H9 (cell line): ENCODE measurements around the gene CD58. TPM values are rescaled to one million over a fixed set of nuclear protein-coding genes. Genes with fewer than 3 reads are reported as not detected.

Source experiments
- DNase-seq: peaks from one replicate; pipeline ENCODE4 v3.0.0-alpha.2; 2017
- H2AFZ ChIP-seq: one replicate; pipeline ENCODE4 v1.6.1; 2013; ENCODE audit warnings: mild to moderate bottlenecking, low read length, control low read depth, moderate library complexity
- H2AK5ac ChIP-seq: 2 replicates; pipeline ENCODE4 v1.6.1; 2013; ENCODE audit warnings: low read length, control low read depth, mixed read lengths; ENCODE audit not compliant: insufficient read length
- H2BK120ac ChIP-seq: one replicate; pipeline ENCODE4 v1.6.1; 2013; ENCODE audit warnings: low read depth, mild to moderate bottlenecking, low read length, control low read depth, inconsistent platforms; ENCODE audit not compliant: poor library complexity, severe bottlenecking
- H2BK12ac ChIP-seq: 2 replicates; pipeline ENCODE4 v1.6.1; 2013; ENCODE audit warnings: low read length, control low read depth, mixed read lengths, low read depth; ENCODE audit not compliant: insufficient read length
- H2BK15ac ChIP-seq: 2 replicates; pipeline ENCODE4 v1.6.1; 2013; ENCODE audit warnings: low read depth, low read length, control low read depth
- H2BK20ac ChIP-seq: one replicate; pipeline ENCODE4 v1.6.1; 2013; ENCODE audit warnings: low read depth, mild to moderate bottlenecking, low read length, control low read depth, inconsistent platforms; ENCODE audit not compliant: poor library complexity, severe bottlenecking
- H2BK5ac ChIP-seq: 2 replicates; pipeline ENCODE4 v1.6.1; 2013; ENCODE audit warnings: low read length, control low read depth, mixed read lengths; ENCODE audit not compliant: insufficient read length
- H3K14ac ChIP-seq: 2 replicates; pipeline ENCODE4 v1.6.1; 2013; ENCODE audit warnings: low read length, control low read depth; ENCODE audit not compliant: insufficient read depth
- H3K18ac ChIP-seq: 2 replicates; pipeline ENCODE4 v1.6.1; 2013; ENCODE audit warnings: low read depth, mild to moderate bottlenecking, mixed read lengths, low read length, control low read depth; ENCODE audit not compliant: insufficient read length
- H3K23ac ChIP-seq: 2 replicates; pipeline ENCODE4 v1.6.1; 2013; ENCODE audit warnings: low read length, control low read depth, mixed read lengths, low read depth; ENCODE audit not compliant: insufficient read length
- H3K23me2 ChIP-seq: 2 replicates; pipeline ENCODE4 v1.6.1; 2013; ENCODE audit warnings: low read depth, mild to moderate bottlenecking, mixed read lengths, low read length, control low read depth; ENCODE audit not compliant: insufficient read length, poor library complexity, severe bottlenecking
- H3K27ac ChIP-seq: 2 replicates; pipeline ENCODE4 v1.5.1; 2013; ENCODE audit warnings: low read length, control low read depth, mixed read lengths, low read depth; ENCODE audit not compliant: insufficient read length
- H3K27me3 ChIP-seq: 2 replicates; pipeline ENCODE4 v1.6.1; 2013; ENCODE audit warnings: low read length, control low read depth, inconsistent platforms; ENCODE audit not compliant: insufficient read depth
- H3K4ac ChIP-seq: 2 replicates; pipeline ENCODE4 v1.6.1; 2013; ENCODE audit warnings: low read depth, mild to moderate bottlenecking, control low read depth, inconsistent platforms, low read length, moderate library complexity
- H3K4me1 ChIP-seq: 2 replicates; pipeline ENCODE4 v1.6.1; 2013; ENCODE audit warnings: low read length, control low read depth, inconsistent platforms; ENCODE audit not compliant: insufficient read depth
- H3K4me2 ChIP-seq: 2 replicates; pipeline ENCODE4 v1.6.1; 2013; ENCODE audit warnings: low read length, control low read depth, mixed read lengths; ENCODE audit not compliant: insufficient read length, insufficient read depth
- H3K56ac ChIP-seq: 2 replicates; pipeline ENCODE4 v1.6.1; 2013; ENCODE audit warnings: low read depth, mild to moderate bottlenecking, mixed read lengths, low read length, control low read depth; ENCODE audit not compliant: insufficient read length
- H3K79me1 ChIP-seq: 2 replicates; pipeline ENCODE4 v1.6.1; 2013; ENCODE audit warnings: low read depth, mild to moderate bottlenecking, moderate library complexity, low read length, control low read depth, inconsistent platforms; ENCODE audit not compliant: insufficient read depth, poor library complexity, severe bottlenecking
- H3K79me2 ChIP-seq: 2 replicates; pipeline ENCODE4 v1.6.1; 2013; ENCODE audit warnings: low read length, control low read depth, inconsistent platforms; ENCODE audit not compliant: insufficient read depth
- H3K9ac ChIP-seq: 2 replicates; pipeline ENCODE4 v1.6.1; 2013; ENCODE audit warnings: low read length, control low read depth, mixed read lengths; ENCODE audit not compliant: insufficient read length; ENCODE audit errors: extremely low read depth
- H3K9me3 ChIP-seq: one replicate; pipeline ENCODE4 v1.6.1; 2013; ENCODE audit warnings: low read depth, low read length, inconsistent platforms; ENCODE audit not compliant: control insufficient read depth
- H3T11ph ChIP-seq: one replicate; pipeline ENCODE4 v1.6.1; 2013; ENCODE audit warnings: mild to moderate bottlenecking, low read length, control low read depth, inconsistent platforms
- H4K20me1 ChIP-seq: one replicate; pipeline ENCODE4 v1.6.1; 2013; ENCODE audit not compliant: control insufficient read depth, insufficient read length, insufficient read depth
- H4K5ac ChIP-seq: 2 replicates; pipeline ENCODE4 v1.6.1; 2013; ENCODE audit warnings: low read depth, mild to moderate bottlenecking, mixed read lengths, low read length, control low read depth; ENCODE audit not compliant: insufficient read length
- H4K8ac ChIP-seq: replicated peaks from 2 replicates; pipeline ENCODE4 v1.6.1; 2013; ENCODE audit warnings: low read length, control low read depth, mixed read lengths, low read depth; ENCODE audit not compliant: insufficient read length
- H4K91ac ChIP-seq: 2 replicates; pipeline ENCODE4 v1.6.1; 2013; ENCODE audit warnings: low read depth, mild to moderate bottlenecking, moderate library complexity, mixed read lengths, low read length, control low read depth; ENCODE audit not compliant: insufficient read length
- H3K27ac Mint-ChIP-seq, 3 experiments: 2 replicates in 2 of 3; 3 replicates in 1 of 3; pipeline ENCODE4 v1.8.0; 2020 to 2021; ENCODE audit warnings: mixed read lengths in 3 of 3, mild to moderate bottlenecking in 1 of 3, moderate library complexity in 1 of 3
- H3K27me3 Mint-ChIP-seq: 2 replicates; pipeline ENCODE4 v1.8.0; 2021; ENCODE audit warnings: low read depth, mild to moderate bottlenecking, moderate library complexity, mixed read lengths
- H3K36me3 Mint-ChIP-seq, 3 experiments: 2 replicates in 2 of 3; 3 replicates in 1 of 3; pipeline ENCODE4 v1.8.0; 2020 to 2021; ENCODE audit warnings: low read depth in 3 of 3, mixed read lengths in 3 of 3; ENCODE audit not compliant: insufficient read depth in 1 of 3
- H3K4me1 Mint-ChIP-seq, 2 experiments: 2 replicates each; pipeline ENCODE4 v1.8.0; 2020; ENCODE audit warnings: mixed read lengths in 2 of 2
- H3K4me3 Mint-ChIP-seq, 2 experiments: 2 replicates in 1 of 2; 3 replicates in 1 of 2; pipeline ENCODE4 v1.8.0; 2020 to 2021; ENCODE audit warnings: mild to moderate bottlenecking in 2 of 2, mixed read lengths in 2 of 2, moderate library complexity in 1 of 2
- H3K9me3 Mint-ChIP-seq, 2 experiments: 2 replicates in 1 of 2; 3 replicates in 1 of 2; pipeline ENCODE4 v1.8.0; 2020; ENCODE audit warnings: mild to moderate bottlenecking in 2 of 2, mixed read lengths in 2 of 2, moderate library complexity in 1 of 2
- WGBS: extraction: QIAGEN DNeasy Blood & Tissue Kit; methylation state at CpG from one replicate; pipeline ENCODE4 v1.1.7; 2013; ENCODE audit warnings: missing lambda C conversion rate, low lambda C conversion rate, mixed read lengths; ENCODE audit not compliant: insufficient read length; ENCODE audit errors: extremely low coverage; 5-methylcytosine and 5-hydroxymethylcytosine counted together
- total RNA-seq: library from RNA; stranded (reverse); gene quantifications from 2 replicates; pipeline ENCODE4 v1.2.1, GENCODE V29; 2021
- TF ChIP-seq, protein P1 (sequence below): fragments of 200-600 bp; sonication (generic); conservative IDR thresholded peaks from 3 replicates; pipeline ENCODE4 v1.8.0; 2021; ENCODE audit warnings: antibody characterized with exemption, mild to moderate bottlenecking

The CD58 gene
- total RNA-seq, 1 experiment from 2014 or later, result 4.3 TPM

DNA sequence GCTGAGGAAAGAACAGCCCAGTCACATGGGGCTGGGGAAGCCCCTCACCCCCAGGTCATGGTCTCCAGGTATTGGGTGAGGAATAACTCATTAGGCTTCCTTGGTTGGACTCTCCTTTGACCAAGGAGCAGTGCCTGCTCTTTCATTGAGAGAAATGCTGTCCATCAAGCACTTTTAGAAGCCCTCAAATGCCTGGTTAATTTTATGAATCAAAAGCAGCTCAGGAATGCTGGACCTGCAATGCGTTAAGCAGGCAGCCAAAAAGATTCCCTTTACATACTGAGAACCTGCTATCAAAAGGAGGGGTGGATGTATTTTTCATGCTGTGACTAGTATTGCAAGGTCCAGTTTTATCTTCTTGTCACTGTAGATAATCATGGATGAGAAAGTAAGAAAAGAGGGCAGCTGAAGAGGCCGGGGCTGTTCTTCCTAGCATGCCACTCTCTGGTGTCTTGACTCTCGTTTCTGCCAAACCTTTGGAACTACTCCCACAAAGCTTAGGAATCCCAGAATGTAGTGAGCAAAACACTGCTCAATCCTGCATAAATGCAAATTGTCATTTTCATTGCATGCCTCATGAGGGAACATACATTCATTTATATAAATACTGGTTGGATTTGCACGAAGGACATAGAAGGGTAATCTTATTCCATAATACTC is 2.1 kb upstream of the CD58 start:
- Histone ChIP-seq H3K79me1 (no peaks in the 10 kb centered on the region), H3K56ac (no peak overlapping the region), H4K91ac (no peak overlapping the region), H3K23me2 (peaks cover 16% of the 10 kb centered on the region), H4K8ac (no peak overlapping the region), H3K27me3 (no peaks in the 10 kb centered on the region; the same call in 1 of the 2 replicates), H3T11ph (no peak overlapping the region), H2BK120ac (no peak overlapping the region), H3K4me2 (no peak overlapping the region), H3K79me2 (no peaks in the 10 kb centered on the region), H3K18ac (no peak overlapping the region), H3K4me1 (no peaks in the 10 kb centered on the region), H3K14ac (no peak overlapping the region), H3K9me3 (no peaks in the 10 kb centered on the region), H2BK5ac (no peak overlapping the region), H4K5ac (no peak overlapping the region), H3K27ac (no peak overlapping the region), H2BK12ac (no peak overlapping the region), H2BK20ac (no peak overlapping the region), H3K23ac (no peak overlapping the region), H2BK15ac (no peak overlapping the region), H2AFZ (no peak overlapping the region), H2AK5ac (no peak overlapping the region), H4K20me1 (no peaks in the 10 kb centered on the region), H3K9ac (no peak overlapping the region), H3K4ac (no peak overlapping the region)
- Mint-ChIP-seq H3K27ac (no peak overlapping the region), H3K9me3 (no peaks in the 10 kb centered on the region), H3K36me3 (peaks cover 0 to 6% (median 0%) of the 10 kb centered on the region in 3 experiments; a peak in 4 of 7 replicates), H3K4me3 (no peak overlapping the region), H3K27me3 (peaks cover 23% of the 10 kb centered on the region), H3K4me1 (peaks cover 18 to 30% of the 10 kb centered on the region in 2 experiments)
- DNase-seq, result no peak
- WGBS, result no CpG with 5 or more reads among the region's 4 CpGs
- TF ChIP-seq, protein P1, sequence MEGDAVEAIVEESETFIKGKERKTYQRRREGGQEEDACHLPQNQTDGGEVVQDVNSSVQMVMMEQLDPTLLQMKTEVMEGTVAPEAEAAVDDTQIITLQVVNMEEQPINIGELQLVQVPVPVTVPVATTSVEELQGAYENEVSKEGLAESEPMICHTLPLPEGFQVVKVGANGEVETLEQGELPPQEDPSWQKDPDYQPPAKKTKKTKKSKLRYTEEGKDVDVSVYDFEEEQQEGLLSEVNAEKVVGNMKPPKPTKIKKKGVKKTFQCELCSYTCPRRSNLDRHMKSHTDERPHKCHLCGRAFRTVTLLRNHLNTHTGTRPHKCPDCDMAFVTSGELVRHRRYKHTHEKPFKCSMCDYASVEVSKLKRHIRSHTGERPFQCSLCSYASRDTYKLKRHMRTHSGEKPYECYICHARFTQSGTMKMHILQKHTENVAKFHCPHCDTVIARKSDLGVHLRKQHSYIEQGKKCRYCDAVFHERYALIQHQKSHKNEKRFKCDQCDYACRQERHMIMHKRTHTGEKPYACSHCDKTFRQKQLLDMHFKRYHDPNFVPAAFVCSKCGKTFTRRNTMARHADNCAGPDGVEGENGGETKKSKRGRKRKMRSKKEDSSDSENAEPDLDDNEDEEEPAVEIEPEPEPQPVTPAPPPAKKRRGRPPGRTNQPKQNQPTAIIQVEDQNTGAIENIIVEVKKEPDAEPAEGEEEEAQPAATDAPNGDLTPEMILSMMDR, result no peak
